GM23248 (cell line): ENCODE results near the gene FBXO42. TPM values are rescaled to one million over a fixed set of nuclear protein-coding genes. Genes with fewer than 3 reads are reported as not detected.

Source experiments
- DNase-seq: peaks from one replicate; pipeline ENCODE4 v3.0.0-alpha.2; 2015
- H2AFZ ChIP-seq: fragments of 200-600 bp; sonication (generic); 2 replicates; pipeline ENCODE4 v1.6.1; 2016; ENCODE audit warnings: antibody characterized with exemption
- H3F3A ChIP-seq: fragments of 200-600 bp; sonication (generic); 2 replicates; pipeline ENCODE4 v1.6.1; 2016; ENCODE audit warnings: mild to moderate bottlenecking, antibody characterized with exemption, mixed run types; ENCODE audit not compliant: insufficient read depth
- H3K27ac ChIP-seq: fragments of 200-600 bp; sonication (generic); 2 replicates; pipeline ENCODE4 v1.5.1; 2016; ENCODE audit warnings: mild to moderate bottlenecking
- H3K27me3 ChIP-seq: fragments of 200-600 bp; sonication (generic); replicated peaks from 2 replicates; pipeline ENCODE4 v1.6.1; 2016; ENCODE audit warnings: mild to moderate bottlenecking; ENCODE audit not compliant: insufficient read depth
- H3K36me3 ChIP-seq: fragments of 200-600 bp; sonication (generic); 2 replicates; pipeline ENCODE4 v1.6.1; 2016; ENCODE audit warnings: low read depth, mild to moderate bottlenecking
- H3K4me1 ChIP-seq: fragments of 200-600 bp; sonication (generic); 2 replicates; pipeline ENCODE4 v1.6.1; 2016; ENCODE audit warnings: mild to moderate bottlenecking; ENCODE audit not compliant: insufficient read depth
- H3K4me2 ChIP-seq: fragments of 200-600 bp; sonication (generic); one replicate; pipeline ENCODE4 v1.6.1; 2016; ENCODE audit warnings: mild to moderate bottlenecking; ENCODE audit not compliant: unreplicated experiment
- H3K4me3 ChIP-seq: fragments of 200-600 bp; sonication (generic); 2 replicates; pipeline ENCODE4 v1.5.1; 2016; ENCODE audit warnings: mild to moderate bottlenecking
- H3K79me2 ChIP-seq: fragments of 200-600 bp; sonication (generic); 2 replicates; pipeline ENCODE4 v1.6.1; 2016; ENCODE audit warnings: mild to moderate bottlenecking; ENCODE audit not compliant: insufficient read depth
- H3K9ac ChIP-seq: fragments of 200-600 bp; sonication (generic); 2 replicates; pipeline ENCODE4 v1.6.1; 2016; ENCODE audit warnings: mild to moderate bottlenecking
- H3K9me2 ChIP-seq: fragments of 200-600 bp; sonication (generic); 2 replicates; pipeline ENCODE4 v1.6.1; 2016; ENCODE audit warnings: mixed run types, mild to moderate bottlenecking, moderate library complexity; ENCODE audit not compliant: insufficient read depth
- H3K9me3 ChIP-seq: fragments of 200-600 bp; sonication (generic); one replicate; pipeline ENCODE4 v1.6.1; 2017; ENCODE audit warnings: low read depth
- H4K20me1 ChIP-seq: fragments of 200-600 bp; sonication (generic); 2 replicates; pipeline ENCODE4 v1.6.0; 2016; ENCODE audit not compliant: insufficient read depth
- EZH2 ChIP-seq: fragments of 200-600 bp; sonication (generic); IDR thresholded peaks from 2 replicates; pipeline ENCODE4 v1.6.1; 2018; ENCODE audit warnings: antibody characterized with exemption, mild to moderate bottlenecking; ENCODE audit not compliant: insufficient read depth, poor library complexity, severe bottlenecking
- EZH2phosphoT487 ChIP-seq: fragments of 200-600 bp; sonication (generic); IDR thresholded peaks from 2 replicates; pipeline ENCODE4 v1.6.1; 2018; ENCODE audit warnings: antibody characterized with exemption, moderate library complexity, mild to moderate bottlenecking, low read depth; ENCODE audit not compliant: insufficient read depth
- WGBS, 2 experiments: methylation state at CpG; one replicate each; pipeline ENCODE4 v1.1.6; 2015 to 2017; ENCODE audit warnings: low lambda C conversion rate in 2 of 2, low coverage in 1 of 2; ENCODE audit errors: missing lambda C conversion rate in 2 of 2; 5-methylcytosine and 5-hydroxymethylcytosine counted together
- in situ Hi-C: fragments of 300-500 bp; cut with MboI; formaldehyde crosslinking; loops from 2 replicates; pipeline ENCODE4 v1.15.0; 2020
- polyA plus RNA-seq: library from polyadenylated mRNA; unstranded; fragments of >200 nt; fragmentation: Nextera tagmentation; extraction: Ambion mirVana; gene quantifications from 2 replicates; pipeline ENCODE4 v1.2.1, GENCODE V29; 2016
- total RNA-seq: library from RNA; depleted of rRNA; stranded (reverse); fragments of >200 nt; shearing (Covaris generic); gene quantifications from 2 replicates; pipeline ENCODE4 v1.2.3, GENCODE V29; 2014

The FBXO42 gene
- total and polyA plus RNA-seq, 2 experiments from 2014 or later = 17.1 to 20.2 TPM

- H3K4me3 ChIP-seq = peak within 1 kb of the TSS; percentile 70
- peak within 1 kb of the TSS; percentile 92 for H2AFZ ChIP-seq
- in situ Hi-C loops = no loop called here
- DNase-seq = peak; percentile 96
- H3K4me2 ChIP-seq = peak within 1 kb of the TSS; percentile 64
- H3K27ac ChIP-seq = peak within 1 kb of the TSS; percentile 71
- 8 to 9% methylated on average over 31 to 56 of the region's 57 CpGs for whole genome bisulfite sequencing, 2 experiments
- H3K9me3 ChIP-seq = no peaks in the 10 kb centered on the region
- no peaks in the 10 kb centered on the region for H3K79me2 ChIP-seq
- H3K4me1 ChIP-seq = peaks cover 14% of the 10 kb centered on the region
- H3K9me2 ChIP-seq = no peaks in the 10 kb centered on the region
- H4K20me1 ChIP-seq = no peaks in the 10 kb centered on the region
- no peaks in the 10 kb centered on the region for H3K36me3 ChIP-seq
- peaks cover 10% of the 10 kb centered on the region for H3F3A ChIP-seq
- H3K9ac ChIP-seq = peak within 1 kb of the TSS; percentile 77
- no peaks in the 10 kb centered on the region for H3K27me3 ChIP-seq
- TF ChIP-seq EZH2 (no peak), EZH2phosphoT487 (no peak)
Measured at GRCh38 chr1:16236511-16237342, 115.6 kb downstream of the FBXO42 start, which contains the start of gene CPLANE2. Gene CPLANE2 (minus strand): TSS chr1:16237183. CDS start chr1:16236742, 441 bp downstream.

GRCh38 chr1:16235944-16236510 is 116.3 kb downstream of the FBXO42 start:
- no peak for TF ChIP-seq EZH2
- TF ChIP-seq EZH2phosphoT487 = no peak
- no peaks in the 10 kb centered on the region for H3K27me3 ChIP-seq
- no peaks in the 10 kb centered on the region for H3K79me2 ChIP-seq
- H3F3A ChIP-seq = peaks cover 10% of the 10 kb centered on the region
- no peak overlapping the region for H3K27ac ChIP-seq
- H2AFZ ChIP-seq = peak overlapping the region; percentile 92
- in situ Hi-C loops = no loop called here
- H3K9me2 ChIP-seq = no peaks in the 10 kb centered on the region
- H3K4me2 ChIP-seq = peak overlapping the region; percentile 64
- no peaks in the 10 kb centered on the region for H3K36me3 ChIP-seq
- H4K20me1 ChIP-seq = no peaks in the 10 kb centered on the region
- H3K4me1 ChIP-seq = peaks cover 14% of the 10 kb centered on the region
- peak overlapping the region; percentile 70 for H3K4me3 ChIP-seq
- peak; percentile 58 for DNase-seq
- H3K9me3 ChIP-seq = no peaks in the 10 kb centered on the region
- peak overlapping the region; percentile 77; the same call in 1 of the 2 replicates for H3K9ac ChIP-seq
- WGBS, 2 experiments = 39 to 42% methylated on average over 6 of the region's 6 CpGs

- DNase-seq = no peak
- Histone ChIP-seq H3K9ac (no peak overlapping the region), H3K9me2 (no peaks in the 10 kb centered on the region), H4K20me1 (no peaks in the 10 kb centered on the region), H3K4me2 (no peak overlapping the region), H3K36me3 (no peaks in the 10 kb centered on the region), H3K9me3 (no peaks in the 10 kb centered on the region), H2AFZ (no peak overlapping the region), H3K27me3 (no peaks in the 10 kb centered on the region), H3K4me3 (no peak overlapping the region), H3F3A (peaks cover 10% of the 10 kb centered on the region), H3K27ac (no peak overlapping the region), H3K79me2 (no peaks in the 10 kb centered on the region), H3K4me1 (peaks cover 14% of the 10 kb centered on the region)
- 78 to 80% methylated on average over 2 of the region's 2 CpGs for WGBS, 2 experiments
- in situ Hi-C loops = no loop called here
- no peak for TF ChIP-seq EZH2
Measured at GRCh38 chr1:16235347-16235746, 116.9 kb downstream of the FBXO42 start.

- Histone ChIP-seq H3K36me3 (no peaks in the 10 kb centered on the region), H3K9me2 (no peaks in the 10 kb centered on the region), H3K9ac (no peak overlapping the region), H3K4me3 (no peak overlapping the region), H3K27ac (no peak overlapping the region), H3K4me2 (no peak overlapping the region), H3F3A (peaks cover 10% of the 10 kb centered on the region), H3K4me1 (peaks cover 14% of the 10 kb centered on the region), H3K27me3 (no peaks in the 10 kb centered on the region), H2AFZ (no peak overlapping the region), H3K79me2 (no peaks in the 10 kb centered on the region), H3K9me3 (no peaks in the 10 kb centered on the region), H4K20me1 (no peaks in the 10 kb centered on the region)
- WGBS, 2 experiments = 92 to 93% methylated on average over 8 of the region's 8 CpGs
- in situ Hi-C loops = no loop called here
- TF ChIP-seq EZH2 (no peak), EZH2phosphoT487 (no peak)
- DNase-seq = no peak
Measured at GRCh38 chr1:16233431-16233830, 118.8 kb downstream of the FBXO42 start.
